GM06990 (cell line): ENCODE data around the gene MRC2.
A peak's percentile ranks its signal among the peaks of the same experiment; 100 is the strongest.

Source experiments
- DNase-seq: peaks from one replicate; pipeline ENCODE4 v3.0.0-alpha.2; 2011; ENCODE audit not compliant: insufficient read length; ENCODE audit errors: extremely low read depth
- H3K27me3 ChIP-seq: replicated peaks from 2 replicates; pipeline ENCODE4 v1.6.0; 2011; ENCODE audit warnings: low read length; ENCODE audit not compliant: control insufficient read depth, insufficient read depth
- H3K36me3 ChIP-seq: 2 replicates; pipeline ENCODE4 v1.5.1; 2011; ENCODE audit warnings: low read length; ENCODE audit not compliant: control insufficient read depth, insufficient read depth
- H3K4me3 ChIP-seq: replicated peaks from 2 replicates; pipeline ENCODE4 v1.5.1; 2011; ENCODE audit warnings: low read depth, mild to moderate bottlenecking, control low read depth, low read length
- TF ChIP-seq, protein P1 (sequence below): IDR thresholded peaks from 2 replicates; pipeline ENCODE4 v1.5.1; 2011; ENCODE audit warnings: low read length, control low read depth, mild to moderate bottlenecking, inconsistent platforms; ENCODE audit not compliant: insufficient read depth, poor library complexity, severe bottlenecking

MRC2 gene

DNA sequence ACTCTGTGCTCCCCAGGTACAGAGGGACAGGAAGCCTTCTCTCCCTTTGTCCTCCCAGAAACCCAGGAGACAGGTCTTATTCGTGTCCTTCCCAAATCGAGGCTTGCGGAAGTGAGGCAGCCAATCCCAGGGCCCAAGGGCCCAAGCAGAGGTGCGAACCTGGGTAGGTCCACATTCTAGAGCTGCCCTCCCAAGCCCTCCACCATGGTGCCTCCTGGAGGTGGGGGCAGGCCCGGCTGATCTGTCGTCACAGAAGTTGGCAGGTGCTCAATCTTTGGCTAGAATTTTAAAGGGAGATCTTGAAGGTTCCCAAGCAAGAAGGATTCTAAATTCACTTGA lies 21.5 kb downstream of the MRC2 start:
- no peak overlapping the region for H3K4me3 ChIP-seq
- H3K36me3 ChIP-seq = no peaks in the 10 kb centered on the region
- H3K27me3 ChIP-seq = no peaks in the 10 kb centered on the region
- DNase-seq = no peak
- TF ChIP-seq, protein P1, sequence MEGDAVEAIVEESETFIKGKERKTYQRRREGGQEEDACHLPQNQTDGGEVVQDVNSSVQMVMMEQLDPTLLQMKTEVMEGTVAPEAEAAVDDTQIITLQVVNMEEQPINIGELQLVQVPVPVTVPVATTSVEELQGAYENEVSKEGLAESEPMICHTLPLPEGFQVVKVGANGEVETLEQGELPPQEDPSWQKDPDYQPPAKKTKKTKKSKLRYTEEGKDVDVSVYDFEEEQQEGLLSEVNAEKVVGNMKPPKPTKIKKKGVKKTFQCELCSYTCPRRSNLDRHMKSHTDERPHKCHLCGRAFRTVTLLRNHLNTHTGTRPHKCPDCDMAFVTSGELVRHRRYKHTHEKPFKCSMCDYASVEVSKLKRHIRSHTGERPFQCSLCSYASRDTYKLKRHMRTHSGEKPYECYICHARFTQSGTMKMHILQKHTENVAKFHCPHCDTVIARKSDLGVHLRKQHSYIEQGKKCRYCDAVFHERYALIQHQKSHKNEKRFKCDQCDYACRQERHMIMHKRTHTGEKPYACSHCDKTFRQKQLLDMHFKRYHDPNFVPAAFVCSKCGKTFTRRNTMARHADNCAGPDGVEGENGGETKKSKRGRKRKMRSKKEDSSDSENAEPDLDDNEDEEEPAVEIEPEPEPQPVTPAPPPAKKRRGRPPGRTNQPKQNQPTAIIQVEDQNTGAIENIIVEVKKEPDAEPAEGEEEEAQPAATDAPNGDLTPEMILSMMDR = no peak

- no peaks in the 10 kb centered on the region for H3K27me3 ChIP-seq
- no peaks in the 10 kb centered on the region for H3K36me3 ChIP-seq
- DNase-seq = no peak
- TF ChIP-seq, protein P1 = no peak
- H3K4me3 ChIP-seq = no peak overlapping the region
These were observed 22.1 kb downstream of the MRC2 start for GRCh38 chr17:62649570-62649969.

GRCh38 chr17:62650587-62650986 lies 23.1 kb downstream of the MRC2 start:
- no peak for DNase-seq
- Histone ChIP-seq H3K27me3 (no peaks in the 10 kb centered on the region), H3K36me3 (no peaks in the 10 kb centered on the region), H3K4me3 (no peak overlapping the region)
- TF ChIP-seq, protein P1 = no peak

- Histone ChIP-seq H3K4me3 (peak overlapping the region; percentile 61), H3K36me3 (no peaks in the 10 kb centered on the region), H3K27me3 (no peaks in the 10 kb centered on the region)
- peak; percentile 61 for DNase-seq
- TF ChIP-seq, protein P1 = no peak
These were observed 25.0 kb downstream of the MRC2 start for GRCh38 chr17:62652251-62653001.

DNA sequence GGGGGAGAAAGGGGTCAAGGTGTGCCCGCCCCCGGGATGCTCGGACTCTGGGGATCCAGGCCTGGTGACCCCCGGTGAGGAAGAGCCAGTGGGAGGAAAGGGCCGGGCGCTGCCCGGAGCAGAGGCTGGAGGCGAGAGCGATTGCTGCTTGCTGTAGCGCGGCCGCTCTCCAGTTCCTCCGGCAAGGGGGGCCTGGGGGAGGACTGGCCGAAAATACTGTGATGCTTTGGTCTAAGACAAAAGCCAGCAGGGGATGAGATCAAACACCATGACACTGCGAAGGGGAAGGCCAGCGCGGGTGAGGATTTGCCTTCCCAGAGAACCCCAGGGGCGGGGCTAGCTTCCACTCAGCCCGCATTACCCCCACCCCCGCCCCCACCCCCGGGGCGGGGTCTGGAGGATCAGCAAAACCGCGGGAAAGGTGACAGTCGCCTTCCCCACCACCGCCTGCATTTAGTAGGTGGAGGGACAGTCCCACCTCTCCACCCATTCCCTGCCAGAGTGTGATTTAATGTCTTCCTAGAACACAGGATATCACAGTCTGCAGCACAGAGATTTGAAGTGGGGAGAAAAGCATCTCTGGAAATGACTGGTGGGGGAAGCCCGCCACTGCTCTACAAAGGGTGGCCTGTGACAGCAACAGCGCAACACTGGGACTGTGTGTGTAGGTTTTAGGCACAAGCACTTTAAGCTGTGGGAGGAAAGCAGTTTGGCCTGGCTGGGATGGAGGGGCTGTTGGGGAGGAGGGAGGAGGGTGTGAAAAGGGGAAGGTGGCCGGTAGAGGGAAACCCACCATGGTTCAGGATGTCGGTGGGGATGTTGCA lies 25.7 kb downstream of the MRC2 start:
- peak; percentile 78 for DNase-seq
- H3K27me3 ChIP-seq = no peaks in the 10 kb centered on the region
- TF ChIP-seq, protein P1 = no peak
- H3K36me3 ChIP-seq = no peaks in the 10 kb centered on the region
- H3K4me3 ChIP-seq = peak overlapping the region; percentile 61
